Mammary epithelial cell (primary cell): ENCODE measurements around the gene LHX8.

Source experiments
- CTCF ChIP-seq, 2 donors: IDR thresholded peaks in 1 of 2; conservative IDR thresholded peaks in 1 of 2; 2 replicates each; pipeline ENCODE4 v1.5.1; 2011 to 2012; ENCODE audit warnings: inconsistent platforms in 2 of 2, low read length in 2 of 2, mild to moderate bottlenecking in 2 of 2, control low read depth in 1 of 2, low read depth in 1 of 2; ENCODE audit not compliant: insufficient read depth in 1 of 2; ENCODE audit errors: extremely low read depth in 1 of 2
- EZH2 ChIP-seq: IDR thresholded peaks from 2 replicates; pipeline ENCODE4 v1.6.1; 2012; ENCODE audit warnings: low read length, inconsistent platforms, borderline replicate concordance

DNA sequence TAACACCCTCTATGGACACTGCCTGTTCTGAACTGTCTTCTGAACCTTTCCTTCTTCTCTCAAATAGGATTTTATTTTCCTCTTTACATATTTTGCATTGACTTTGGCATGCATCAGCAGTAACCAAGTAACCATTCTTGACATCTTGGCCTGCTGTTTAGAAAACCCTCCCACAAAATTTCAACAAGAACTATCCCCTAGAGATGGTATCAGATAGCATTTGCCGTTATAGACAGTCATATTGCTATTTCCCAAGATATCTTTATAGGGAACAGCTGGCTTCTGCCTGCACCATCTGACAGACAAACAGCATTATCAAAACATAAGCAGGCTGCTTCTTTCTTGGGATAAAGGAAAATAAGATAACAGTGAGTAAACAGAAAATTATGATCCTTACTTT lies 54.7 kb downstream of the LHX8 start:
- no peak for TF ChIP-seq CTCF (conservative IDR thresholded peaks at IDR 0.05 in 1 of 2, IDR thresholded peaks at IDR 0.05 in 1 of 2; ENCODE audit: extremely low read depth in 1 of 2, insufficient read depth in 1 of 2, low read depth in 1 of 2, low read length in 2 of 2)
- no peak for TF ChIP-seq EZH2
